GM23338 (cell line): Measurements from ENCODE around the gene CBLC.

Experiments
- CREB1 ChIP-seq: fragments of 250-450 bp; sonication (Bioruptor Pico); IDR thresholded peaks from 2 replicates; pipeline ENCODE4 v1.5.0; 2020; ENCODE audit warnings: low read depth, mild to moderate bottlenecking, moderate library complexity
- CTCF ChIP-seq, 2 experiments: fragments of 200-600 bp in 1 of 2; sonication (generic) in 1 of 2; conservative IDR thresholded peaks; 2 replicates each; pipeline versions ENCODE4 v1.5.1 to v1.6.1; 2016 to 2017; ENCODE audit warnings: antibody characterized with exemption in 2 of 2, low read depth in 2 of 2, mild to moderate bottlenecking in 2 of 2, moderate library complexity in 1 of 2
- ETS1 ChIP-seq: IDR thresholded peaks from 2 replicates; pipeline ENCODE4 v1.6.1; 2016; ENCODE audit warnings: antibody characterized with exemption
- EZH2 ChIP-seq: fragments of 200-600 bp; sonication (generic); IDR thresholded peaks from one replicate; pipeline ENCODE4 v1.8.0; 2017; ENCODE audit warnings: antibody characterized with exemption, mild to moderate bottlenecking, low read depth; ENCODE audit not compliant: unreplicated experiment
- EZH2phosphoT487 ChIP-seq: fragments of 200-600 bp; sonication (generic); IDR thresholded peaks from one replicate; pipeline ENCODE4 v1.8.1; 2018; ENCODE audit warnings: antibody characterized with exemption; ENCODE audit not compliant: unreplicated experiment
- JUNB ChIP-seq: IDR thresholded peaks from one replicate; pipeline ENCODE4 v1.6.1; 2016; ENCODE audit warnings: antibody characterized with exemption; ENCODE audit not compliant: unreplicated experiment
- NANOG ChIP-seq: IDR thresholded peaks from 2 replicates; pipeline ENCODE4 v1.6.1; 2016; ENCODE audit warnings: antibody characterized with exemption, borderline replicate concordance
- POLR2AphosphoS5 ChIP-seq: IDR thresholded peaks from 2 replicates; pipeline ENCODE4 v1.6.1; 2016; ENCODE audit warnings: antibody characterized with exemption, low read depth
- REST ChIP-seq: IDR thresholded peaks from one replicate; pipeline ENCODE4 v1.6.1; 2018; ENCODE audit warnings: antibody characterized with exemption; ENCODE audit not compliant: unreplicated experiment
- ZNF114 ChIP-seq: fragments of 250-450 bp; sonication (Bioruptor Pico); IDR thresholded peaks from 2 replicates; pipeline ENCODE4 v1.5.0; 2020; ENCODE audit warnings: mild to moderate bottlenecking, moderate library complexity

- TF ChIP-seq CTCF (conservative IDR thresholded peaks at IDR 0.05; ENCODE audit: low read depth in 2 of 2) (no peak), EZH2 (no peak), REST (no peak), ZNF114 (no peak), EZH2phosphoT487 (no peak), NANOG (no peak), POLR2AphosphoS5 (no peak), CREB1 (CRISPR knock-in tag) (no peak), JUNB (no peak), ETS1 (no peak)
Observed at GRCh38 chr19:44824761-44825160, 47.1 kb downstream of the CBLC start.
